Central memory CD8-positive, alpha-beta T cell (primary cell): Measurements from ENCODE around the gene ACTRT2.

Experiments used
- ATAC-seq: fragments of 150-1000 bp; cut with Tn5 transposase; replicated peaks from 2 replicates; pipeline ENCODE4 v1.10.0; 2022; ENCODE audit warnings: mild to moderate bottlenecking, moderate FRiP score, moderate number of reproducible peaks; ENCODE audit not compliant: poor library complexity, severe bottlenecking; ENCODE audit errors: extremely low read depth
- DNase-seq, 2 donors: peaks; one replicate each; pipeline ENCODE4 v3.0.0; 2021; ENCODE audit warnings: low spot score in 2 of 2
- H3K27ac Mint-ChIP-seq: one replicate; pipeline ENCODE4 v1.8.0; 2022; ENCODE audit warnings: low read depth, mild to moderate bottlenecking, moderate library complexity, mixed read lengths
- H3K27me3 Mint-ChIP-seq: one replicate; pipeline ENCODE4 v1.8.0; 2022; ENCODE audit warnings: mixed read lengths
- H3K36me3 Mint-ChIP-seq: one replicate; pipeline ENCODE4 v1.8.0; 2022; ENCODE audit warnings: mild to moderate bottlenecking, moderate library complexity, mixed read lengths; ENCODE audit not compliant: insufficient read depth
- H3K4me1 Mint-ChIP-seq: one replicate; pipeline ENCODE4 v1.8.0; 2022; ENCODE audit warnings: mixed read lengths
- H3K4me3 Mint-ChIP-seq: one replicate; pipeline ENCODE4 v1.8.0; 2022; ENCODE audit warnings: mild to moderate bottlenecking, moderate library complexity, mixed read lengths
- H3K9me3 Mint-ChIP-seq: one replicate; pipeline ENCODE4 v1.8.0; 2022; ENCODE audit warnings: mixed read lengths

ACTRT2 gene

GRCh38 chr1:3037281-3038040 is 16.2 kb downstream of the ACTRT2 start:
- Mint-ChIP-seq H3K9me3 (no peaks in the 10 kb centered on the region), H3K4me3 (no peak overlapping the region), H3K36me3 (no peaks in the 10 kb centered on the region), H3K27ac (no peak overlapping the region), H3K4me1 (peaks cover 11% of the 10 kb centered on the region), H3K27me3 (no peaks in the 10 kb centered on the region)
- DNase-seq (no peak), ATAC-seq (no peak)

GRCh38 chr1:3038113-3038551 is 16.9 kb downstream of the ACTRT2 start:
- Mint-ChIP-seq H3K27me3 (no peaks in the 10 kb centered on the region), H3K4me3 (no peak overlapping the region), H3K4me1 (peaks cover 6% of the 10 kb centered on the region), H3K36me3 (no peaks in the 10 kb centered on the region), H3K9me3 (no peaks in the 10 kb centered on the region), H3K27ac (no peak overlapping the region)
- no peak for DNase-seq
- ATAC-seq: no peak

GRCh38 chr1:3038571-3039181 is 17.4 kb downstream of the ACTRT2 start:
- Mint-ChIP-seq H3K36me3 (no peaks in the 10 kb centered on the region), H3K4me3 (no peak overlapping the region), H3K27ac (no peak overlapping the region), H3K27me3 (peaks cover under 1% of the 10 kb centered on the region), H3K9me3 (no peaks in the 10 kb centered on the region), H3K4me1 (peaks cover 1% of the 10 kb centered on the region)
- DNase-seq (no peak), ATAC-seq (no peak)

- H3K9me3 Mint-ChIP-seq: no peaks in the 10 kb centered on the region
- ATAC-seq (no peak), DNase-seq (no peak)
- H3K27ac Mint-ChIP-seq: no peak overlapping the region
- H3K4me1 Mint-ChIP-seq: no peaks in the 10 kb centered on the region
- H3K36me3 Mint-ChIP-seq: no peaks in the 10 kb centered on the region
- peaks cover 13% of the 10 kb centered on the region for H3K27me3 Mint-ChIP-seq
- no peak overlapping the region for H3K4me3 Mint-ChIP-seq
Measured at GRCh38 chr1:3040004-3040403, 18.7 kb downstream of the ACTRT2 start.

- DNase-seq: no peak
- Mint-ChIP-seq H3K36me3 (no peaks in the 10 kb centered on the region), H3K27ac (no peak overlapping the region), H3K4me1 (no peaks in the 10 kb centered on the region), H3K4me3 (no peak overlapping the region), H3K9me3 (no peaks in the 10 kb centered on the region), H3K27me3 (peaks cover 26% of the 10 kb centered on the region)
- ATAC-seq: no peak
Measured at GRCh38 chr1:3042481-3042880, 21.2 kb downstream of the ACTRT2 start.

GRCh38 chr1:3049164-3049563 is 27.9 kb downstream of the ACTRT2 start:
- peaks cover 40% of the 10 kb centered on the region for H3K27me3 Mint-ChIP-seq

GRCh38 chr1:3049905-3050304 is 28.6 kb downstream of the ACTRT2 start:
- no peaks in the 10 kb centered on the region for H3K4me1 Mint-ChIP-seq
- no peak overlapping the region for H3K4me3 Mint-ChIP-seq
- peaks cover 32% of the 10 kb centered on the region for H3K27me3 Mint-ChIP-seq
- ATAC-seq (no peak), DNase-seq (no peak)
- no peak overlapping the region for H3K27ac Mint-ChIP-seq
- H3K36me3 Mint-ChIP-seq: no peaks in the 10 kb centered on the region
- H3K9me3 Mint-ChIP-seq: peaks cover 6% of the 10 kb centered on the region

More at GRCh38 chr1:3049164-3049563, 27.9 kb downstream of the ACTRT2 start:
- Mint-ChIP-seq H3K27ac (no peak overlapping the region), H3K4me1 (no peaks in the 10 kb centered on the region), H3K4me3 (no peak overlapping the region), H3K36me3 (no peaks in the 10 kb centered on the region), H3K9me3 (peaks cover 6% of the 10 kb centered on the region)
- DNase-seq (no peak), ATAC-seq (no peak)

- Mint-ChIP-seq H3K27ac (no peak overlapping the region), H3K36me3 (no peaks in the 10 kb centered on the region), H3K9me3 (peaks cover 6% of the 10 kb centered on the region), H3K27me3 (peaks cover 26% of the 10 kb centered on the region), H3K4me1 (no peaks in the 10 kb centered on the region), H3K4me3 (no peak overlapping the region)
- ATAC-seq (no peak), DNase-seq (no peak)
Measured at GRCh38 chr1:3050603-3051002, 29.3 kb downstream of the ACTRT2 start.

GRCh38 chr1:3051270-3052268 is 30.3 kb downstream of the ACTRT2 start:
- Mint-ChIP-seq H3K4me3 (no peak overlapping the region), H3K36me3 (no peaks in the 10 kb centered on the region), H3K9me3 (peaks cover 6% of the 10 kb centered on the region), H3K27ac (no peak overlapping the region), H3K27me3 (peaks cover 19% of the 10 kb centered on the region), H3K4me1 (no peaks in the 10 kb centered on the region)
- ATAC-seq (no peak), DNase-seq (no peak)

GRCh38 chr1:3052501-3052900 is 31.2 kb downstream of the ACTRT2 start:
- Mint-ChIP-seq H3K4me3 (no peak overlapping the region), H3K4me1 (no peaks in the 10 kb centered on the region), H3K36me3 (no peaks in the 10 kb centered on the region), H3K9me3 (peaks cover 6% of the 10 kb centered on the region), H3K27ac (no peak overlapping the region), H3K27me3 (peaks cover 19% of the 10 kb centered on the region)
- ATAC-seq (no peak), DNase-seq (no peak)

- Mint-ChIP-seq H3K36me3 (peaks cover under 1% of the 10 kb centered on the region), H3K4me3 (no peak overlapping the region), H3K9me3 (peaks cover 6% of the 10 kb centered on the region), H3K27me3 (peaks cover 21% of the 10 kb centered on the region), H3K27ac (no peak overlapping the region), H3K4me1 (no peaks in the 10 kb centered on the region)
- DNase-seq (no peak), ATAC-seq (no peak)
Measured at GRCh38 chr1:3053366-3053980, 32.2 kb downstream of the ACTRT2 start.

GRCh38 chr1:3053986-3054385 is 32.7 kb downstream of the ACTRT2 start:
- H3K4me1 Mint-ChIP-seq: no peaks in the 10 kb centered on the region
- ATAC-seq (no peak), DNase-seq (no peak)
- H3K4me3 Mint-ChIP-seq: no peak overlapping the region
- peaks cover 6% of the 10 kb centered on the region for H3K9me3 Mint-ChIP-seq
- no peak overlapping the region for H3K27ac Mint-ChIP-seq
- H3K36me3 Mint-ChIP-seq: peaks cover 2% of the 10 kb centered on the region
- H3K27me3 Mint-ChIP-seq: peaks cover 26% of the 10 kb centered on the region
